ENCODE measurements around the gene PHF13. TPM values are rescaled to one million over a fixed set of nuclear protein-coding genes. Genes with fewer than 3 reads are reported as not detected.
A peak's percentile ranks its signal among the peaks of the same experiment; 100 is the strongest.

PHF13 gene
- total and polyA plus RNA-seq, 9 of the 15 experiments (the other 6 are each of a cell fraction or from before 2014, with no cell fraction given): 1.8 to 36.1 (median 11.7) TPM

DNA sequence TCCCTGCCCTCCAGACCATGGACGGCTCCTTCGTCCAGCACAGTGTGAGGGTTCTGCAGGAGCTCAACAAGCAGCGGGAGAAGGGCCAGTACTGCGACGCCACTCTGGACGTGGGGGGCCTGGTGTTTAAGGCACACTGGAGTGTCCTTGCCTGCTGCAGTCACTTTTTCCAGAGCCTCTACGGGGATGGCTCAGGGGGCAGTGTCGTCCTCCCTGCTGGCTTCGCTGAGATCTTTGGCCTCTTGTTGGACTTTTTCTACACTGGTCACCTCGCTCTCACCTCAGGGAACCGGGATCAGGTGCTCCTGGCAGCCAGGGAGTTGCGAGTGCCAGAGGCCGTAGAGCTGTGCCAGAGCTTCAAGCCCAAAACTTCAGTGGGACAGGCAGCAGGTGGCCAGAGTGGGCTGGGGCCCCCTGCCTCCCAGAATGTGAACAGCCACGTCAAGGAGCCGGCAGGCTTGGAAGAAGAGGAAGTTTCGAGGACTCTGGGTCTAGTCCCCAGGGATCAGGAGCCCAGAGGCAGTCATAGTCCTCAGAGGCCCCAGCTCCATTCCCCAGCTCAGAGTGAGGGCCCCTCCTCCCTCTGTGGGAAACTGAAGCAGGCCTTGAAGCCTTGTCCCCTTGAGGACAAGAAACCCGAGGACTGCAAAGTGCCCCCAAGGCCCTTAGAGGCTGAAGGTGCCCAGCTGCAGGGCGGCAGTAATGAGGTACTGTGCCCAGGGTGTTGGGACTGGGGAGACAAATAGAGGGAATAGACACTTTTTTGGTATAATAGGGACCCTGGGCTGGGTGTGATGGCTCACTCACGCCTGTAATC is 32.7 kb upstream of the PHF13 start (continued):
- TF ChIP-seq RAD21 (CRISPR knock-in tag; conservative IDR thresholded peaks at IDR 0.05 in 1 of 2, IDR thresholded peaks at IDR 0.05 in 1 of 2): peak in 1 of 2 experiments; percentile 47; a peak in 2 of 4 replicates
- TF ChIP-seq, protein P1, sequence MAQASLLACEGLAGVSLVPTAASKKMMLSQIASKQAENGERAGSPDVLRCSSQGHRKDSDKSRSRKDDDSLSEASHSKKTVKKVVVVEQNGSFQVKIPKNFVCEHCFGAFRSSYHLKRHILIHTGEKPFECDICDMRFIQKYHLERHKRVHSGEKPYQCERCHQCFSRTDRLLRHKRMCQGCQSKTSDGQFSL (CRISPR knock-in tag; IDR thresholded peaks at IDR 0.05): no peak
- TF ChIP-seq, protein P1 (tag; IDR thresholded peaks at IDR 0.05): no peak
- TF ChIP-seq, protein P2, sequence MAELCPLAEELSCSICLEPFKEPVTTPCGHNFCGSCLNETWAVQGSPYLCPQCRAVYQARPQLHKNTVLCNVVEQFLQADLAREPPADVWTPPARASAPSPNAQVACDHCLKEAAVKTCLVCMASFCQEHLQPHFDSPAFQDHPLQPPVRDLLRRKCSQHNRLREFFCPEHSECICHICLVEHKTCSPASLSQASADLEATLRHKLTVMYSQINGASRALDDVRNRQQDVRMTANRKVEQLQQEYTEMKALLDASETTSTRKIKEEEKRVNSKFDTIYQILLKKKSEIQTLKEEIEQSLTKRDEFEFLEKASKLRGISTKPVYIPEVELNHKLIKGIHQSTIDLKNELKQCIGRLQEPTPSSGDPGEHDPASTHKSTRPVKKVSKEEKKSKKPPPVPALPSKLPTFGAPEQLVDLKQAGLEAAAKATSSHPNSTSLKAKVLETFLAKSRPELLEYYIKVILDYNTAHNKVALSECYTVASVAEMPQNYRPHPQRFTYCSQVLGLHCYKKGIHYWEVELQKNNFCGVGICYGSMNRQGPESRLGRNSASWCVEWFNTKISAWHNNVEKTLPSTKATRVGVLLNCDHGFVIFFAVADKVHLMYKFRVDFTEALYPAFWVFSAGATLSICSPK (IDR thresholded peaks at IDR 0.05; ENCODE audit: borderline replicate concordance): no peak
- TF ChIP-seq, protein P3, sequence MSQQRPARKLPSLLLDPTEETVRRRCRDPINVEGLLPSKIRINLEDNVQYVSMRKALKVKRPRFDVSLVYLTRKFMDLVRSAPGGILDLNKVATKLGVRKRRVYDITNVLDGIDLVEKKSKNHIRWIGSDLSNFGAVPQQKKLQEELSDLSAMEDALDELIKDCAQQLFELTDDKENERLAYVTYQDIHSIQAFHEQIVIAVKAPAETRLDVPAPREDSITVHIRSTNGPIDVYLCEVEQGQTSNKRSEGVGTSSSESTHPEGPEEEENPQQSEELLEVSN (IDR thresholded peaks at IDR 0.05; ENCODE audit: borderline replicate concordance in 1 of 2, extremely low read depth in 1 of 2, insufficient read depth in 1 of 2, insufficient read length in 1 of 2, low read depth in 1 of 2, low read length in 1 of 2, poor library complexity in 1 of 2, severe bottlenecking in 1 of 2): peak in 1 of 2 experiments; percentile 37
- TF ChIP-seq, protein P4, sequence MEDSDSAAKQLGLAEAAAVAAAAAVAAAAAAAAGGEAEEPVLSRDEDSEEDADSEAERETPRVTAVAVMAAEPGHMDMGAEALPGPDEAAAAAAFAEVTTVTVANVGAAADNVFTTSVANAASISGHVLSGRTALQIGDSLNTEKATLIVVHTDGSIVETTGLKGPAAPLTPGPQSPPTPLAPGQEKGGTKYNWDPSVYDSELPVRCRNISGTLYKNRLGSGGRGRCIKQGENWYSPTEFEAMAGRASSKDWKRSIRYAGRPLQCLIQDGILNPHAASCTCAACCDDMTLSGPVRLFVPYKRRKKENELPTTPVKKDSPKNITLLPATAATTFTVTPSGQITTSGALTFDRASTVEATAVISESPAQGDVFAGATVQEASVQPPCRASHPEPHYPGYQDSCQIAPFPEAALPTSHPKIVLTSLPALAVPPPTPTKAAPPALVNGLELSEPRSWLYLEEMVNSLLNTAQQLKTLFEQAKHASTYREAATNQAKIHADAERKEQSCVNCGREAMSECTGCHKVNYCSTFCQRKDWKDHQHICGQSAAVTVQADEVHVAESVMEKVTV (CRISPR knock-in tag; IDR thresholded peaks at IDR 0.05): no peak
- TF ChIP-seq ZNF583 (CRISPR knock-in tag; IDR thresholded peaks at IDR 0.05): no peak
- no peak for TF ChIP-seq RBM14 (IDR thresholded peaks at IDR 0.05; ENCODE audit: borderline replicate concordance, insufficient read depth, low read depth, low read length)
- TF ChIP-seq, protein P5, sequence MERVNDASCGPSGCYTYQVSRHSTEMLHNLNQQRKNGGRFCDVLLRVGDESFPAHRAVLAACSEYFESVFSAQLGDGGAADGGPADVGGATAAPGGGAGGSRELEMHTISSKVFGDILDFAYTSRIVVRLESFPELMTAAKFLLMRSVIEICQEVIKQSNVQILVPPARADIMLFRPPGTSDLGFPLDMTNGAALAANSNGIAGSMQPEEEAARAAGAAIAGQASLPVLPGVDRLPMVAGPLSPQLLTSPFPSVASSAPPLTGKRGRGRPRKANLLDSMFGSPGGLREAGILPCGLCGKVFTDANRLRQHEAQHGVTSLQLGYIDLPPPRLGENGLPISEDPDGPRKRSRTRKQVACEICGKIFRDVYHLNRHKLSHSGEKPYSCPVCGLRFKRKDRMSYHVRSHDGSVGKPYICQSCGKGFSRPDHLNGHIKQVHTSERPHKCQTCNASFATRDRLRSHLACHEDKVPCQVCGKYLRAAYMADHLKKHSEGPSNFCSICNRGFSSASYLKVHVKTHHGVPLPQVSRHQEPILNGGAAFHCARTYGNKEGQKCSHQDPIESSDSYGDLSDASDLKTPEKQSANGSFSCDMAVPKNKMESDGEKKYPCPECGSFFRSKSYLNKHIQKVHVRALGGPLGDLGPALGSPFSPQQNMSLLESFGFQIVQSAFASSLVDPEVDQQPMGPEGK (CRISPR knock-in tag; IDR thresholded peaks at IDR 0.05; ENCODE audit: borderline replicate concordance): peak; percentile 31; the same call in 1 of the 2 replicates
- TF ChIP-seq CHCHD3 (CRISPR knock-in tag; IDR thresholded peaks at IDR 0.05): no peak

Measured in K562 (cell line).